GM12878 (cell line): ENCODE results near the gene GIMAP8. TPM values are rescaled to one million over a fixed set of nuclear protein-coding genes. Genes with fewer than 3 reads are reported as not detected.

Experiments used
- ATF7 ChIP-seq: fragments of 450-650 bp; IDR thresholded peaks from 2 replicates; pipeline ENCODE4 v1.6.1; 2016; ENCODE audit warnings: low read depth, mild to moderate bottlenecking
- CBX3 ChIP-seq: fragments of 200-600 bp; sonication (generic); IDR thresholded peaks from 2 replicates; pipeline ENCODE4 v1.6.1; 2016; ENCODE audit warnings: low read depth, borderline replicate concordance
- CEBPZ ChIP-seq: fragments of 150-350 bp; IDR thresholded peaks from 2 replicates; pipeline ENCODE4 v1.6.1; 2016; ENCODE audit warnings: low read depth, low read length
- CHD4 ChIP-seq: fragments of 200-600 bp; sonication (generic); IDR thresholded peaks from 2 replicates; pipeline ENCODE4 v1.6.1; 2016; ENCODE audit warnings: mild to moderate bottlenecking
- EED ChIP-seq: sonication (generic); IDR thresholded peaks from 2 replicates; pipeline ENCODE4 v1.6.1; 2016; ENCODE audit warnings: antibody characterized with exemption, low read depth
- HDGF ChIP-seq: fragments of 450-650 bp; IDR thresholded peaks from 2 replicates; pipeline ENCODE4 v1.6.1; 2016; ENCODE audit warnings: antibody characterized with exemption
- KDM1A ChIP-seq: fragments of 200-600 bp; sonication (generic); IDR thresholded peaks from 2 replicates; pipeline ENCODE4 v1.6.1; 2016; ENCODE audit warnings: borderline replicate concordance
- KLF5 ChIP-seq: fragments of 450-650 bp; IDR thresholded peaks from 2 replicates; pipeline ENCODE4 v1.6.1; 2014; ENCODE audit warnings: mild to moderate bottlenecking; ENCODE audit not compliant: partially characterized antibody
- MAX ChIP-seq: IDR thresholded peaks from 2 replicates; pipeline ENCODE4 v1.6.1; 2012; ENCODE audit warnings: low read depth, low read length, improper control_type of control experiment
- MTA3 ChIP-seq: IDR thresholded peaks from 2 replicates; pipeline ENCODE4 v1.6.1; 2012; ENCODE audit warnings: low read length, inconsistent platforms, borderline replicate concordance
- NFYB ChIP-seq: IDR thresholded peaks from 2 replicates; pipeline ENCODE4 v1.6.1; 2011; ENCODE audit warnings: low read depth, mild to moderate bottlenecking, low read length, improper control_type of control experiment, moderate library complexity; ENCODE audit not compliant: insufficient read depth
- NR2F1 ChIP-seq: fragments of 450-650 bp; conservative IDR thresholded peaks from 2 replicates; pipeline ENCODE4 v1.6.1; 2017; ENCODE audit warnings: mild to moderate bottlenecking
- RBBP5 ChIP-seq: fragments of 200-600 bp; sonication (generic); conservative IDR thresholded peaks from 2 replicates; pipeline ENCODE4 v1.6.1; 2016
- ZBTB33 ChIP-seq: fragments of 450-650 bp; IDR thresholded peaks from 2 replicates; pipeline ENCODE4 v1.6.1; 2017; ENCODE audit warnings: mild to moderate bottlenecking
- ZBTB4 ChIP-seq: fragments of 450-650 bp; formaldehyde crosslinking; IDR thresholded peaks from 2 replicates; pipeline ENCODE4 v1.4.0; 2022; ENCODE audit warnings: mild to moderate bottlenecking, moderate library complexity
- ZBTB40 ChIP-seq: fragments of 450-650 bp; IDR thresholded peaks from 2 replicates; pipeline ENCODE4 v1.6.1; 2016; ENCODE audit warnings: mild to moderate bottlenecking, moderate library complexity, borderline replicate concordance
- ZNF622 ChIP-seq: fragments of 450-650 bp; IDR thresholded peaks from 2 replicates; pipeline ENCODE4 v1.6.1; 2017; ENCODE audit warnings: mild to moderate bottlenecking, inconsistent platforms
- polyA plus RNA-seq, 11 experiments: library from polyadenylated mRNA; depleted of rRNA in 4 of 11; unstranded in 6 of 11; stranded (reverse) in 5 of 11; fragments of >200 nt; fragmentation: Nextera tagmentation in 4 of 11; fragmentation: Illumina TruSeq in 1 of 11; extraction: Ambion mirVana in 4 of 11; extraction: Trizol in 1 of 11; gene quantifications; 1 replicate in 1 of 11; 2 replicates in 10 of 11; pipeline versions ENCODE4 v1.2.1 to v1.2.3, GENCODE V29; 2011 to 2016; ENCODE audit warnings: inconsistent platforms in 2 of 11, missing spikeins in 2 of 11, low read depth in 1 of 11
- total RNA-seq, 4 experiments: library from RNA; depleted of rRNA in 3 of 4; stranded (reverse); fragments of >200 nt in 3 of 4; fragmentation: Illumina TruSeq in 1 of 4; extraction: Trizol in 1 of 4; gene quantifications; 2 replicates each; pipeline versions ENCODE4 v1.2.1 to v1.2.3, GENCODE V29; 2013 to 2021

Gene GIMAP8
- total and polyA plus RNA-seq, 10 of the 15 experiments (the other 5 are each of a cell fraction or from before 2014, with no cell fraction given), result 0.66 to 9.7 (median 4.7) TPM

GRCh38 chr7:150435390-150436073 is 14.9 kb upstream of the GIMAP8 start (continued):
- TF ChIP-seq CEBPZ (no peak), ATF7 (peak; percentile 59; the same call in 1 of the 2 replicates), KLF5 (peak; percentile 73), KDM1A (no peak), CBX3 (no peak), ZNF622 (no peak), CHD4 (no peak), ZBTB33 (no peak), NR2F1 (peak; percentile 94), RBBP5 (no peak), HDGF (peak; percentile 91), MTA3 (peak; percentile 87; the same call in 1 of the 2 replicates), ZBTB4 (no peak), ZBTB40 (no peak), NFYB (0 out of 2 replicates have a peak, but pooled peaks have one; percentile 26), EED (peak; percentile 86), MAX (peak; percentile 80)
